ENCODE measurements around the gene CCDC102B. TPM values are rescaled to one million over a fixed set of nuclear protein-coding genes. Genes with fewer than 3 reads are reported as not detected.

CCDC102B gene
- total RNA-seq, 1 donor from 2014 or later = 4.4 TPM

- Mint-ChIP-seq H3K4me1 (ENCODE audit: low read depth) (peaks cover 7% of the 10 kb centered on the region), H3K27ac (no peak overlapping the region)
- TF ChIP-seq CTCF (IDR thresholded peaks at IDR 0.05; ENCODE audit: unreplicated experiment) = no peak
These were observed 95.5 kb downstream of the CCDC102B start for GRCh38 chr18:68893354-68893753.

GRCh38 chr18:68897286-68897685 is 99.4 kb downstream of the CCDC102B start:
- no peak for TF ChIP-seq CTCF (IDR thresholded peaks at IDR 0.05; ENCODE audit: unreplicated experiment)
- no peak overlapping the region for H3K27ac Mint-ChIP-seq
- H3K9me3 Mint-ChIP-seq (ENCODE audit: low read depth) = no peaks in the 10 kb centered on the region
- H3K27me3 Mint-ChIP-seq = no peaks in the 10 kb centered on the region
- peaks cover 6% of the 10 kb centered on the region for H3K4me1 Mint-ChIP-seq (ENCODE audit: low read depth)
- no peak for DNase-seq (ENCODE audit: low spot score, unreplicated experiment)
- no peak overlapping the region for H3K4me3 Mint-ChIP-seq (ENCODE audit: low read depth)
- no peaks in the 10 kb centered on the region for H3K36me3 Mint-ChIP-seq (ENCODE audit: insufficient read depth)

More at GRCh38 chr18:68893354-68893753, 95.5 kb downstream of the CCDC102B start:
- Mint-ChIP-seq H3K4me3 (ENCODE audit: low read depth) (no peak overlapping the region), H3K27me3 (no peaks in the 10 kb centered on the region), H3K9me3 (ENCODE audit: low read depth) (no peaks in the 10 kb centered on the region), H3K36me3 (ENCODE audit: insufficient read depth) (no peaks in the 10 kb centered on the region)
- no peak for DNase-seq (ENCODE audit: low spot score, unreplicated experiment)

GRCh38 chr18:68909579-68909978 is 111.7 kb downstream of the CCDC102B start:
- TF ChIP-seq CTCF (IDR thresholded peaks at IDR 0.05; ENCODE audit: unreplicated experiment) = no peak

GRCh38 chr18:68915061-68915460 is 117.2 kb downstream of the CCDC102B start:
- Mint-ChIP-seq H3K4me3 (ENCODE audit: low read depth) (no peak overlapping the region), H3K36me3 (ENCODE audit: insufficient read depth) (no peaks in the 10 kb centered on the region), H3K27me3 (no peaks in the 10 kb centered on the region), H3K9me3 (ENCODE audit: low read depth) (peaks cover 6% of the 10 kb centered on the region), H3K27ac (no peak overlapping the region), H3K4me1 (ENCODE audit: low read depth) (no peaks in the 10 kb centered on the region)
- no peak for TF ChIP-seq CTCF (IDR thresholded peaks at IDR 0.05; ENCODE audit: unreplicated experiment)
- DNase-seq (ENCODE audit: low spot score, unreplicated experiment) = no peak

More at GRCh38 chr18:68909579-68909978, 111.7 kb downstream of the CCDC102B start:
- Mint-ChIP-seq H3K27ac (no peak overlapping the region), H3K27me3 (no peaks in the 10 kb centered on the region), H3K4me1 (ENCODE audit: low read depth) (no peaks in the 10 kb centered on the region), H3K9me3 (ENCODE audit: low read depth) (peaks cover 6% of the 10 kb centered on the region), H3K36me3 (ENCODE audit: insufficient read depth) (no peaks in the 10 kb centered on the region), H3K4me3 (ENCODE audit: low read depth) (no peak overlapping the region)
- no peak for DNase-seq (ENCODE audit: low spot score, unreplicated experiment)

GRCh38 chr18:68916734-68917133 is 118.9 kb downstream of the CCDC102B start:
- TF ChIP-seq CTCF (IDR thresholded peaks at IDR 0.05; ENCODE audit: unreplicated experiment) = no peak
- Mint-ChIP-seq H3K36me3 (ENCODE audit: insufficient read depth) (no peaks in the 10 kb centered on the region), H3K27ac (no peak overlapping the region), H3K27me3 (no peaks in the 10 kb centered on the region), H3K4me1 (ENCODE audit: low read depth) (no peaks in the 10 kb centered on the region), H3K4me3 (ENCODE audit: low read depth) (no peak overlapping the region), H3K9me3 (ENCODE audit: low read depth) (no peaks in the 10 kb centered on the region)
- no peak for DNase-seq (ENCODE audit: low spot score, unreplicated experiment)

Measured in progenitor cell of endocrine pancreas (in vitro differentiated cells).